HepG2 (cell line): ENCODE measurements around the gene LRRIQ4. TPM values are rescaled to one million over a fixed set of nuclear protein-coding genes. Genes with fewer than 3 reads are reported as not detected.
A peak's percentile ranks its signal among the peaks of the same experiment; 100 is the strongest.

ENCODE experiments used
- CEBPB ChIP-seq: IDR thresholded peaks from 2 replicates; pipeline ENCODE4 v1.6.1; 2011; ENCODE audit warnings: low read depth, low read length, improper control_type of control experiment, borderline replicate concordance
- IKZF4 ChIP-seq: sonication (generic); formaldehyde crosslinking; IDR thresholded peaks from 2 replicates; pipeline ENCODE4 v1.5.1; 2020; ENCODE audit warnings: borderline replicate concordance, mild to moderate bottlenecking, low read depth, missing genetic modification reagents; ENCODE audit errors: not compliant biosample characterization
- REL ChIP-seq: sonication (generic); formaldehyde crosslinking; conservative IDR thresholded peaks from 2 replicates; pipeline ENCODE4 v1.8.0; 2022; ENCODE audit warnings: mild to moderate bottlenecking, missing genetic modification reagents, moderate library complexity
- RNF2 ChIP-seq: fragments of 450-650 bp; conservative IDR thresholded peaks from 2 replicates; pipeline ENCODE4 v1.6.1; 2016; ENCODE audit warnings: low read depth
- TAF15 ChIP-seq: fragments of 200-400 bp; formaldehyde crosslinking; IDR thresholded peaks from one replicate; pipeline ENCODE4 v1.6.1; 2018; ENCODE audit warnings: mild to moderate bottlenecking, low read depth, low read length; ENCODE audit not compliant: poor library complexity, severe bottlenecking
- YY1 ChIP-seq: IDR thresholded peaks from 2 replicates; pipeline ENCODE4 v1.6.1; 2011; ENCODE audit warnings: low read length, low read depth, moderate library complexity, mild to moderate bottlenecking; ENCODE audit not compliant: insufficient read depth, insufficient replicate concordance
- ZBTB33 ChIP-seq: sonication (generic); formaldehyde crosslinking; IDR thresholded peaks from 2 replicates; pipeline ENCODE4 v1.4.0; 2020; ENCODE audit warnings: missing genetic modification reagents
- ZNF20 ChIP-seq: sonication (generic); formaldehyde crosslinking; IDR thresholded peaks from 2 replicates; pipeline ENCODE4 v1.4.0; 2020; ENCODE audit warnings: mild to moderate bottlenecking, moderate library complexity, missing genetic modification reagents
- ZNF577 ChIP-seq: sonication (generic); formaldehyde crosslinking; IDR thresholded peaks from 2 replicates; pipeline ENCODE4 v1.4.0; 2020; ENCODE audit warnings: mild to moderate bottlenecking, low read depth, missing genetic modification reagents, borderline replicate concordance
- ZNF709 ChIP-seq: sonication (generic); formaldehyde crosslinking; IDR thresholded peaks from 2 replicates; pipeline ENCODE4 v1.5.0; 2020; ENCODE audit warnings: mild to moderate bottlenecking, missing genetic modification reagents
- ZSCAN9 ChIP-seq: IDR thresholded peaks from 2 replicates; pipeline ENCODE4 v1.6.1; 2016; ENCODE audit warnings: borderline replicate concordance
- polyA plus RNA-seq, 8 experiments: library from polyadenylated mRNA; depleted of rRNA in 3 of 8; stranded (reverse) in 7 of 8; unstranded in 1 of 8; fragments of >200 nt; fragmentation: Illumina TruSeq in 4 of 8; extraction: Trizol in 4 of 8; gene quantifications; 2 replicates each; pipeline versions ENCODE4 v1.2.1 to v1.2.3, GENCODE V29; 2011 to 2016; ENCODE audit warnings: low read depth in 4 of 8, missing spikeins in 1 of 8, mixed read lengths in 1 of 8; ENCODE audit not compliant: insufficient read depth in 1 of 8
- total RNA-seq, 5 experiments: library from RNA; depleted of rRNA; stranded (reverse); fragments of >200 nt; fragmentation: Illumina TruSeq; extraction: Trizol; gene quantifications; 2 replicates each; pipeline ENCODE4 v1.2.3, GENCODE V29; 2016; ENCODE audit warnings: low read depth in 1 of 5
- TF ChIP-seq, protein P1 (sequence below): sonication (generic); formaldehyde crosslinking; IDR thresholded peaks from 2 replicates; pipeline ENCODE4 v1.5.1; 2020; ENCODE audit warnings: missing genetic modification reagents, mild to moderate bottlenecking, borderline replicate concordance
- TF ChIP-seq, protein P2 (sequence below), 2 experiments: IDR thresholded peaks; 2 replicates each; pipeline ENCODE4 v1.6.1; 2011 to 2012; ENCODE audit warnings: low read length in 2 of 2, borderline replicate concordance in 1 of 2, low read depth in 1 of 2, mild to moderate bottlenecking in 1 of 2, moderate library complexity in 1 of 2
- TF ChIP-seq, protein P3 (sequence below): sonication (generic); formaldehyde crosslinking; IDR thresholded peaks from 2 replicates; pipeline ENCODE4 v1.4.0; 2020; ENCODE audit warnings: missing genetic modification reagents
- TF ChIP-seq, protein P4 (sequence below): sonication (generic); formaldehyde crosslinking; IDR thresholded peaks from 2 replicates; pipeline ENCODE4 v1.9.0; 2022; ENCODE audit warnings: low read depth, missing genetic modification reagents
- TF ChIP-seq, protein P5 (sequence below): sonication (generic); formaldehyde crosslinking; IDR thresholded peaks from 2 replicates; pipeline ENCODE4 v1.4.0; 2020; ENCODE audit warnings: mild to moderate bottlenecking, missing genetic modification reagents

Gene LRRIQ4
- total and polyA plus RNA-seq, 2 of the 13 experiments (the other 11 are each of a cell fraction or from before 2014, with no cell fraction given): not detected

GRCh38 chr3:169772897-169773816, 39.5 kb upstream of the LRRIQ4 start, which contains the start of gene MYNN (continued):
- TF ChIP-seq, protein P1, sequence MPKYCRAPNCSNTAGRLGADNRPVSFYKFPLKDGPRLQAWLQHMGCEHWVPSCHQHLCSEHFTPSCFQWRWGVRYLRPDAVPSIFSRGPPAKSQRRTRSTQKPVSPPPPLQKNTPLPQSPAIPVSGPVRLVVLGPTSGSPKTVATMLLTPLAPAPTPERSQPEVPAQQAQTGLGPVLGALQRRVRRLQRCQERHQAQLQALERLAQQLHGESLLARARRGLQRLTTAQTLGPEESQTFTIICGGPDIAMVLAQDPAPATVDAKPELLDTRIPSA (CRISPR knock-in tag): no peak
- TF ChIP-seq YY1: peak; percentile 94
- TF ChIP-seq ZBTB33: no peak
- no peak for TF ChIP-seq ZNF577
- TF ChIP-seq, protein P2, sequence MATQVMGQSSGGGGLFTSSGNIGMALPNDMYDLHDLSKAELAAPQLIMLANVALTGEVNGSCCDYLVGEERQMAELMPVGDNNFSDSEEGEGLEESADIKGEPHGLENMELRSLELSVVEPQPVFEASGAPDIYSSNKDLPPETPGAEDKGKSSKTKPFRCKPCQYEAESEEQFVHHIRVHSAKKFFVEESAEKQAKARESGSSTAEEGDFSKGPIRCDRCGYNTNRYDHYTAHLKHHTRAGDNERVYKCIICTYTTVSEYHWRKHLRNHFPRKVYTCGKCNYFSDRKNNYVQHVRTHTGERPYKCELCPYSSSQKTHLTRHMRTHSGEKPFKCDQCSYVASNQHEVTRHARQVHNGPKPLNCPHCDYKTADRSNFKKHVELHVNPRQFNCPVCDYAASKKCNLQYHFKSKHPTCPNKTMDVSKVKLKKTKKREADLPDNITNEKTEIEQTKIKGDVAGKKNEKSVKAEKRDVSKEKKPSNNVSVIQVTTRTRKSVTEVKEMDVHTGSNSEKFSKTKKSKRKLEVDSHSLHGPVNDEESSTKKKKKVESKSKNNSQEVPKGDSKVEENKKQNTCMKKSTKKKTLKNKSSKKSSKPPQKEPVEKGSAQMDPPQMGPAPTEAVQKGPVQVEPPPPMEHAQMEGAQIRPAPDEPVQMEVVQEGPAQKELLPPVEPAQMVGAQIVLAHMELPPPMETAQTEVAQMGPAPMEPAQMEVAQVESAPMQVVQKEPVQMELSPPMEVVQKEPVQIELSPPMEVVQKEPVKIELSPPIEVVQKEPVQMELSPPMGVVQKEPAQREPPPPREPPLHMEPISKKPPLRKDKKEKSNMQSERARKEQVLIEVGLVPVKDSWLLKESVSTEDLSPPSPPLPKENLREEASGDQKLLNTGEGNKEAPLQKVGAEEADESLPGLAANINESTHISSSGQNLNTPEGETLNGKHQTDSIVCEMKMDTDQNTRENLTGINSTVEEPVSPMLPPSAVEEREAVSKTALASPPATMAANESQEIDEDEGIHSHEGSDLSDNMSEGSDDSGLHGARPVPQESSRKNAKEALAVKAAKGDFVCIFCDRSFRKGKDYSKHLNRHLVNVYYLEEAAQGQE (IDR thresholded peaks at IDR 0.05; ENCODE audit: borderline replicate concordance in 1 of 2, low read depth in 1 of 2, low read length in 2 of 2): no peak
- TF ChIP-seq, protein P3, sequence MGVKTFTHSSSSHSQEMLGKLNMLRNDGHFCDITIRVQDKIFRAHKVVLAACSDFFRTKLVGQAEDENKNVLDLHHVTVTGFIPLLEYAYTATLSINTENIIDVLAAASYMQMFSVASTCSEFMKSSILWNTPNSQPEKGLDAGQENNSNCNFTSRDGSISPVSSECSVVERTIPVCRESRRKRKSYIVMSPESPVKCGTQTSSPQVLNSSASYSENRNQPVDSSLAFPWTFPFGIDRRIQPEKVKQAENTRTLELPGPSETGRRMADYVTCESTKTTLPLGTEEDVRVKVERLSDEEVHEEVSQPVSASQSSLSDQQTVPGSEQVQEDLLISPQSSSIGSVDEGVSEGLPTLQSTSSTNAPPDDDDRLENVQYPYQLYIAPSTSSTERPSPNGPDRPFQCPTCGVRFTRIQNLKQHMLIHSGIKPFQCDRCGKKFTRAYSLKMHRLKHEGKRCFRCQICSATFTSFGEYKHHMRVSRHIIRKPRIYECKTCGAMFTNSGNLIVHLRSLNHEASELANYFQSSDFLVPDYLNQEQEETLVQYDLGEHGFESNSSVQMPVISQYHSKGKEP: no peak
- TF ChIP-seq TAF15: no peak
- TF ChIP-seq ZSCAN9 (CRISPR knock-in tag): peak; percentile 58; the same call in 1 of the 2 replicates
- TF ChIP-seq IKZF4 (CRISPR knock-in tag): no peak
- peak; percentile 16; the same call in 1 of the 2 replicates for TF ChIP-seq CEBPB
- TF ChIP-seq, protein P4, sequence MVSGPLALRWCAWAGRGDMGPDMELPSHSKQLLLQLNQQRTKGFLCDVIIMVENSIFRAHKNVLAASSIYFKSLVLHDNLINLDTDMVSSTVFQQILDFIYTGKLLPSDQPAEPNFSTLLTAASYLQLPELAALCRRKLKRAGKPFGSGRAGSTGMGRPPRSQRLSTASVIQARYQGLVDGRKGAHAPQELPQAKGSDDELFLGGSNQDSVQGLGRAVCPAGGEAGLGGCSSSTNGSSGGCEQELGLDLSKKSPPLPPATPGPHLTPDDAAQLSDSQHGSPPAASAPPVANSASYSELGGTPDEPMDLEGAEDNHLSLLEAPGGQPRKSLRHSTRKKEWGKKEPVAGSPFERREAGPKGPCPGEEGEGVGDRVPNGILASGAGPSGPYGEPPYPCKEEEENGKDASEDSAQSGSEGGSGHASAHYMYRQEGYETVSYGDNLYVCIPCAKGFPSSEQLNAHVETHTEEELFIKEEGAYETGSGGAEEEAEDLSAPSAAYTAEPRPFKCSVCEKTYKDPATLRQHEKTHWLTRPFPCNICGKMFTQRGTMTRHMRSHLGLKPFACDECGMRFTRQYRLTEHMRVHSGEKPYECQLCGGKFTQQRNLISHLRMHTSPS: 0 out of 2 replicates have a peak, but pooled peaks have one; percentile 19
- TF ChIP-seq, protein P5, sequence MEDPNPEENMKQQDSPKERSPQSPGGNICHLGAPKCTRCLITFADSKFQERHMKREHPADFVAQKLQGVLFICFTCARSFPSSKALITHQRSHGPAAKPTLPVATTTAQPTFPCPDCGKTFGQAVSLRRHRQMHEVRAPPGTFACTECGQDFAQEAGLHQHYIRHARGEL (CRISPR knock-in tag): no peak
- 0 out of 2 replicates have a peak, but pooled peaks have one; percentile 16 for TF ChIP-seq RNF2
- TF ChIP-seq ZNF20: no peak
- TF ChIP-seq ZNF709 (CRISPR knock-in tag): peak; percentile 95
- TF ChIP-seq REL (CRISPR knock-in tag): no peak
